SKM-1 treated with dmso at 0.1 percent for 144 hours (cell line): ENCODE measurements around the gene PTPRF.

ENCODE experiments used
- DNase-seq: peaks from one replicate; lab custom pipeline; 2025; ENCODE audit not compliant: unreplicated experiment; lab: John Stamatoyannopoulos, UW

Gene PTPRF

DNA sequence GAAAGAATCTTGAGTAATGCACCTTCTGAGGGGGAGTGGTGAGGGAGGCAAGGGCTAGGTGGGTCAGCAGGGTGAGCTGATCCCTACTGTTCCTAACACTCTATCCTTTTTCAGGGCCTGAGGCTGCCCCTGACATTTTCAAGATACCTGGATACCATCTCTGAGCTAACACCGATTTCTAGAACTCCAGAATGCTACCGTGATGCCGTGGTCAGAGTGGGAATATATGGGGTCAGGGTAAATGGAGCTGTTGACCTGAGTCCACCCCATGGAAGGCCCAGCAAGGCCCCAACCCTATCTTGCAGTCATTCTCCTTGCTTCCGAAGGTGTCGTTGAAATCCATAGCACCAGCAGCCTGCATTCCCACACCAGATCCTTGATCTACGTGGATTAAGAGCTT, 18.0 kb upstream of the PTPRF start:
- DNase-seq: no peak

DNA sequence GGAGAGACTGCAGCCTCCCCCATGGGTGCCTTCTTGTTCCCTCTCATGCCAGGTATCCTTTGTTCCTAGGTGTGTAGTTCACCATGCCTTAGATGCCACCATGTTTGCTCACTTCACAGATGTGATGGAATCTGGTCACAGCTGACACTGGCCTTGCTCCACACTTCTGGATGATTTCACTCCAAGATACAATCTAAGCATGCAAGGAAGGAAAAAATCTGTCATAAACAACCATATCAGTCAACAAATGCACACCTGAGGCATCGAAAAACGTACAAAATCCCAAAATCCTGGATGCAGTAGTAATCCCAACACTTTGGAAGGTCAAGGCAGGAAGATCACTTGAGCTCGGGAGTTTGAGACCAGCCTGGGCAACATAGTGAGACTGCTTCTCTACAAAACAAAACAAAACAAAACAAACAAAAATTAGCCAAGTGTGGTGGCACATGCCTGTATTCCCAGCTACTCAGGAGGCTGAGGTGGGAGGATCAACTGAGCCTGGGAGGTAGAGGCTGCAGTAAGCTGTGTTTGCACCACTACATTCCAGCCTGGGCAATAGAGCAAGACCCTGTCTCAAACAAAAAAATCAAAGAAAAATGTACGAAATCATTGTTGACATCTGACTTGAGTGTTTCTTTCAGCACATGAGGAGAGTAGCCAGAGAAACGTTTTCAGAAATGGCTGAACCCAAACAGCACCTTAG, 17.1 kb upstream of the PTPRF start:
- no peak for DNase-seq

DNA sequence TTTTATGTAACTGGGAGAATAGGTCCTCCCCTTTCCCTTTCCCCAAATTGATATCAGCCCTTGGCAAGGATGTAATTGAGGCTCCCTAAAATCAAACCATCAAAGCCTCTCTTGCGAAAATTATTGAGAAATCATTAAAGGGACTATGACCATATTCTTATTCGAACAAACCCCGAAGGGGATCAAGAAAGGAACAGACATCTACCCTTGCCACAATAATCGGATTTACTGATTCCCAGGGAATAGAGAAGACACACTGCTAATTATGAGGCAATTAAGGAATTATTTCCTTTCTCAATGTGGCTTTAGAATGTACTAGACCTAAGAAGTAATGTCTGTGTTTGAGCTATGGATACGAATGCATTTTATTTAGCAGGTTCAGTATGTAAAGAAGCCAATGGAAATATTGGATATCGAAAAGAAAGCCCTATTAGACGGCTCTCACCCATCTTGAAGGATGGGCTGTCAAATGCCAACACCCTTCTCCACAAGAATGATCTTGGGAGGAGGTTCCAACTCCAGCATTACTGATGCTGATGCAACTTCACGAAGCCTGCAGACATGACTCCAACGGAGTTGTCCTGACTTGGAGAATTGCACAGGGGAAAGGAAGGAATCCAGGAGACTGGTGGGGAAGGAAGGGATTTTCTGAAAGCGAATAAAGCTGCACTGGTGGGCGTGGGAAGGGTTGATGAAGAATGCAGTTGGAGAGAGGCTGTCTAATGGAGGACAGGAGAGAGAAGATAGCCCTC, 11.6 kb upstream of the PTPRF start:
- DNase-seq: no peak

DNA sequence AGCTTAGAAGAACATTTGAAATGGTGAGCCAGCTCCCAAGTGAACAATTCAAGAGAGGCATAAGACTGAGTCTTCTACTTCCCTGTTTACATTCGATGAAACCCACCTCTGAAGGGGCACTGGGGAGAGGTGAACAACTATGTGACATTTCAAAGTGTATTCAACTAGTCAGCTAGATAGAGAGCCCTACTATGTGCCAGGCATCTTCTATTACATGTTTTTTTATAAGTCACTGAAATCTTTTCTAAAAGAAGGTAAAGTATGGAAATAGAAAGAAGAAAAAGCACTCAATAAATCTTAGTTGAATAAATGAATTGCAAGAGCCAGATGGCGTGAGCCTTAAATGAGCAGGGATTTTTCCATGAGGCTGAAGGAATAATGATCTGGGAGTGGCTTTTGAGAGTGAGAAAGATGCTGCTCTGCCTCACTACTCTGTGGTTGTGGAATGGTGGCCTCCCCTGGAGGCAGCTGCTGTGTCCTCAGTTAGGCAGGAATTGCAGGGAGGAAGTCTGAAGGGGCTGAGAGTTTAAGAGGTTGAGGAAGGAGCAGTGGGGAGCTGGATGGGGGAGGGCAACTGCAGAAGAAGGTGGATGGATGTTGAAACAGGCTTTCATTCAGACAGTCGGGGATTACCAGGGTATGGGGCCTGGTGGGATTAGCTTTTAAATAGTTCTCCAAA, 10.4 kb upstream of the PTPRF start:
- DNase-seq: no peak

DNA sequence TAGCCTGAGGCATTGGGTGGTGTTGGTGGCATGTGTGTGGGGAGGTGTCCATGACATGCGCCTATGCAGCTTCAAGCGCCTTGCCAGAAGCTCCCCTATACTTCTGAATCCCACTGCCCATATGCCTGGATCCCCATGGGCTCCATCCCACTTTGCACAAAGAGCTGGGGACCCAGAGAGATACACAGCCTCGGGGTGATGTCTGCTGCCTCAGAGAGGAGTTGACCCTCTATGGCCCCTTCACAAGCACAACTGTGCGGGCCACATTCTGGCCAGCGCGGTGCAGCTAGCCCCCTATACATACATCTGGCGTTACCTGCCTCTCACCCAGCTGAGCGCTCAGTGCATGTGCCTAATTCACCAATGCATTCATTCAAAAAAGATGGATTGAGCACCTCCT, 9.6 kb upstream of the PTPRF start:
- DNase-seq: no peak

DNA sequence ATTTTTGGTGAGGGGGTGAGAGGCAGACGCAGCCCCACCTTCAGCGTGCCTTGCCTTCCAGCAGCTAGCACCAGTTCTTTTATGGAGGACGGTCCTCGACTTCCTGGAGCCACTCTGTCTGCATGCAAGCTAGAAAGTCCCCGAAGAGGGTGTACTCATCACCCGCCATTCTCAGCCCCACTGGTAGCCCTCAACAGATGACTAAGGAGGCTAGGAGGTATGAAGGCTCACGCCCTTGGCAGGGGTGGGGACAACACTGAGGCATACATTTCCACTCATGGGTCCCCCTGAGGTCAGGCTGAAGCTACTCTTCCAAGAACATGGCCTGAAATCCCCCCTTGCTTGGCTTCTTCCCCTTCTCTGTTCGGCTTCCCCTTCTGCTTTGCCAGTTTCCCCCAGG, 8.9 kb upstream of the PTPRF start:
- DNase-seq: no peak

DNA sequence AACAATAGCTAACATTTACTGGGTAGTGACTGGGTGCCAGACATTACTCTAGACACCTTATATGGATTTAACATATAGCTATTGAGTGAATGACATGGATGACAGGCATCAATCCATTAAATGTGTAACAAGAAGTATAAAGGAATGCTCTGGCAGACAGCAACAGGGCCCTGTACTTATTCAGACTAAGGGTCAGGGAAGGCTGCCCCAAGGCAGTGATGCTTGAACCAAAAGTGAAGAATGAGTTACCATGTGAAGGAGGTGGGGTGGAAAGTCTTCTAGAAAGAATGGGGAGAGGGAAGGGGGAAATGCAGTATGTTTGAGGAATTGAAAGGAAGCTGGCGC, 8.3 kb upstream of the PTPRF start:
- no peak for DNase-seq

DNA sequence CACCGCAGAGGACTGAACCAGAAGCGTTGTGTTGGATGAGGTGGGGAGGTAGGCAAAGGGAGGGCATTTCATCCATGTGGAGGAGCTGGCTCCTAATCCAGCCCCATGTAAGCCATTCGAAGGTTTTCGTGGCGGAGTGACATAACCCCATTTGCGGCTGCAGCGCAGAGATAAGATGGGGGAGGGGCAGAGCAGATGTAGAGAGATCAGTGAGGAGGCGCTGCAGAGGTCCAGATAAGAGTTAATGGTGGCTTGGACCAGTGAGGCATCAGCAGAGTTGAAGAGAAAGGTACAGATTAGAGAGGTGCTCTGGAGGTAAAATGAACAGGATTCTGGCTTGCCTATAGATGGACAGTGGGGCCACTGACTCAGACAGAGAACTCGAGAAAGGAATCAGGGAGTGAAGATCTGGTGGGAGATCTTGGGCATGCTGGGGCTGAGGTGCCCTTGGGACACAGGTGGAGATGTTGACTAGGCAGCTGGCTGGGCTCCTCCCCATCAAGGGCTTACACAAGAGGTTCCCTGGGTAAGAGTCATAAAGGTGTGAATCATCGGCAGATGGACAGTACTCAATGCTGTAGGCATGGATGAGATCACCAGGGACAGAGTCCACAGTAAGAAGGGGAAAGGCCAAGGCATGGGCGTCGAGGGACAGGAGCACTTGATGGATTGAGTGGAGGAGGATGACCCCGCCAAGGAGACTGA, 7.8 kb upstream of the PTPRF start:
- DNase-seq: no peak

DNA sequence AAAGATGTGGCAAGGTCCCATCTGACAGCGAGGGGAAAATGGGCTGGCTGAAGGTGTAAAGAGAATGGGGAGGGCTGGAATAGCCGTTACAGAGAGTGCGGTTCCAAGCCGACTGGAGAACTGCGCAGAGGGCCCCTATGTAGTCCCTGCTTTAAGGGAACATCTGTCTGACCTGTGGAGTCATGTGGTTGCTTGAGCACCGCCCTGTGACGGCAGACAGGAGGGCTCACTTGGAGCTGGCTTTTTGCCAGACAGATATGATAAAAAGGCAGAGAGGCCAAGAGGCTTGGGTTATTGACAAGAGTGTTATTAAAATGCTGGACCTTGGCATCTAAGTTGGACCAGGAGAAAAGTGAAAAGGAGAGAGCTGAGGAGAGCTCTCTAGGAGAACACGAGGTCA, 5.9 kb upstream of the PTPRF start:
- no peak for DNase-seq

DNA sequence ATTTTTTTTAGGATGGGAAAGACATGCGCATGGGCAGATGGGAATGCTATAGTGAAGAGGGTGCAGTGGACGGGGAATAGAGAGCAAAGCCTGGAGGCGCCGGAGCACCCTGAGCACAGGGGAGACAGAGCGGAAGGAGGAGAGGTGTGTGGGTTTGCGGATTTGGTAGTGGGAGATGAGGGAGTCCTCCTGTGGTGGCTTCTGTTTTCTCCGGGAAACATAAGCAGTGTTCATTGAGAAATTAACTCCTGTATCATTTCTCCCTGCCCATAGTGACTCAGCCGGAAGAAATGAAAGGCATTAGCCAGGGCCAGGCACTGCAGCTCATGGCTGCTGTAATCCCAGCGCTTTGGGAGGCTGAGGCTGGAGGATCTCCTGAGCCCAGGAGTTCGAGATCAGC, 4.7 kb upstream of the PTPRF start:
- DNase-seq: no peak

DNA sequence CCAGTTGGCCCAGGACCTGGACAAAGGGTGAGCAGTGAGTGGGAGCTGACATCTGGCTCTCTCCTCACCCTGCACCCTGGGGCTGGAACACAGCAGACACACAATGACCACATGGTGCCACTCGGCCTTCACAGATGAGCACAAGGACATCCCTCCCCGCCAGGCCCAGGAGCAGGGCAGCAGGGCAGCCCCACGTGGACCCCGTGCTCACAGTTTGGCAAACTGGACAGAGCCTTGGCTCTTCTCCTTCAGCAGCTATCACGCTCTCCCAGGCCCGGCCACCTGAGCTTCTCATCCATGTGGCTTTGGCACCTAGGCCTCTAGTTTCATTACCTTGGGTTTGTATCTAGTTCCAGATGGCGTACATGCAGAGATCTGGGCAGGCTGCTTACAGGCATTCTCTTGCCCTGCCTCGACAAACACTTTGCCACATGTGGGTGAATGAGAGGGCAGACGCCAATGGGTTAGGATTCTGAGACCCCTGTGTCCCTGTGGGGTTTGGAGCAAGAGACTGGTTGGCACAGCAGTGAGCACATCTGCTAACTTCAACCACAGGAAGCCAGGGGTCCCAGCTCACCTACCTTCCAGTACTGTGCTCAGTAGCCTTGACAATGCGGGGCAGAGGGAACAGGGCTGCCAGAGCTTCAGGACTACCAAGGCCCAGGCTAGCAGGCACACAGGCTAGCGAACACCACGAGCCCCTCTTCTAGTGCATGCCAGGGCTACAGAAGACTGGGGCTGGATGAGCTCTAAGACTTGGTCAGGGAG, 3.4 kb upstream of the PTPRF start:
- no peak for DNase-seq

DNA sequence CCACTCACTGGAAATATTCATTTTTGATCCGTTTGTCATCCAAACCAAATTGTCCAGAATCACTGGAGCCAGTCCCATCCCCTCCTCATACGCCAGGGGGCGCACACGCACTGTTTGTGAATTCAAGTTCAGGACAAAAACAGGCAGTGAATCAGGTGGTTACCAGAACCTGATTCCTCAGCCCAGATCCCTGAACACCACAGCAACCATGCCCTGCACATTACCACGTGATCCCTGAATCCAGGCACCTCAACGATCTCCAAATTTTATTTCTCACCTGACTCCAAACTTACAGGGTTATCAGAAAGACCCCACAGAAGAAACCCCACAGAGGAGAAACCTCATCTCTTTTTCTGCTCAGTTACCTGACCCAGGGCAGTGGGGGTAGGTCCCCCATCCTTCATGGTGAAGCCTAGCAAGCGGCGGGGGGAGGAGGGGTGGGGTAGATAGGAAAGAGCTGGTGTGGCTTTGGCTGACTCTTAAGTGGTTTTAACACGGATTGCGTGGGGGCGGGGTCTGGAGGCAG, 1.4 kb upstream of the PTPRF start:
- peak; percentile 70 for DNase-seq

DNA sequence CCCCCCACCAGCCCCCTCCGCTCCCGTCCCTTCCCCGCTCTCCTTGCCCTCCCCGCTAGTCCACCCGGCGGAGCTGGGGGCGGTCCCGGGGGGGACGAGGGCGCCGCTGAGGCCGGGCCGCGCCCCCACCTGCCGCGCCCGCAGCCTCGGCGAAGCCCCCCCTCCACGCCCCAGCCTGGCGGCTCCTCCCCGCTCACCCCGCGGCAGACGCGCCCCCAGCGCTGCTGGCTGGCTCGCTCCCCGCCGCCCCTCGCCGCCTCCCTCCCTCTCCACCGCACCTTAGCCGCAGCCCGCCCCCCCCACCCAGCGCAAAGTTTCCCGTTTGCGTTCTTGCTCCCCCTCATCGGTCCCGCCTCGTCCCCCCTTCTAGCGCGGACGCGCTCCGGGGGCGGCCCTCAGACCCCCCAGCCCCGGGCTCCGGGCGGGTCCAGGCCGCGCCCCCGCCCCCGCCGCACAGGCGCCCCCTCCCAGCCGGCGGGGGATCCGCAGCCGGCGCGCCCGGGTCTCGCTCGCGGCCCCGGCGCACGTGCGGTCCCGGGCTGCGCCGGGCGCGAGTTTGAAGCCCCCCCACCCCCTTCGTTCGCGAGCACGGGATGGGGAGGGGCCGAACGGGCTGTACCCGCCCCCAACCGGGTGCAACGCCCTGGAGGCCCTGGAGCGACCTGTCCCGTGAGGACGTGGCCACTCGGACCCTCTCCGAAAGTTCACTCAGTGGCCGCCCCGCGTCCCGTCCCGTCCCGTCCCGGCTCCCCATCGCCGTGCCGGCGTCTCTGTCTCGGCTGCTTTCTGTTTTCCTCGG, 623 bp downstream of the PTPRF start:
- no peak for DNase-seq

DNA sequence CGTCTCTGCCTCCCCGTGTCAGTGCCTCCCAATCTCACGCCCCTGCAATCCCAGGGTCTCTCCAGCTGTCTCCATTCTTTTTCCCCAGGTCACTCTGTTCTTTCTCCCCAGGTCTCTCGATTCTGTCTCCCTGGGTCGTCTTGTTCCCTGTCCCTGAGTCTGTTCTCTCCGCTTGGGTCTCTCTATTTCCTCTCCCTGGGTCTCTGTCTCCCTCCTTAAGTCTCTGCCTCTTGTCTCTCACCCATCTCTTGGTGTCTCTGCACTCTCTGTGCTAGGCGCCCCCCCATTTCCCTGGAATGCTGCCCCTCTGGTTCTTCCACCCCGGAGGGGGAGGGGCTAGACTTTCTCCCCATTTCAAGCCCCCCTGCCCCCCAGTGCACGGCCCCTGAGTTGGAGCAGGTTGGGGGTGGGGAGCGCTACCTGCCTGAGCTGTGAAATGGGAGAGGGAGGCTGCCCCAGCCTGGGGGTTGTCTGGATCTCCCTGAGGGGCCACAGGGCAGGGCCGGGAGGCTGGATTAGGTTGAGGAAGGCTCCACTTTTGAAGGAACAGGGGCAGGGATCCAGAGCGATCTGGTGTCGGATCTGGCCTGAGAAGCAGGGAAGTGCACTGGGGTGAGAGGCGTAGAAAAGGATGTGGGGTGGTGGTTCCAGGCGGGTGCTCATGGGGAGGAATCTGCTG, 1.4 kb downstream of the PTPRF start:
- DNase-seq: no peak

DNA sequence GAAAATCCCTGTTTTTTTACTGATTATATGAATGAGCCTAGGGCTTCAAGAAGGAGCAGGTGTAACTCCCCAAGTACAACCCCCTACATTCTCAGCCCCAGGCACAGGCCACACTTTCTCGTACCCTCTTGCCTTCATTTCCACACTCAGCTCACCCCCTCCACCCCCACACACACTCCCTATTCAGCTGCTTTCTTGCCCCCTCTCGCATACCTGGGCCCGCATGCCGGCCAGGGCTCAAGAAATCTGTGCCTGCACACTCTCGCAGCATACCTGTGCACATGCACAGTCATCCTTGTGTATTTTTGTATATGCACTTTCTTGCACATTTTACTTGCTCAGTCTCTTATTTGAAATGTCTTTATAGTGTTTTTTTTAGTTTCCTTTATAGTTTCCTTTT, 2.0 kb downstream of the PTPRF start:
- DNase-seq: no peak

DNA sequence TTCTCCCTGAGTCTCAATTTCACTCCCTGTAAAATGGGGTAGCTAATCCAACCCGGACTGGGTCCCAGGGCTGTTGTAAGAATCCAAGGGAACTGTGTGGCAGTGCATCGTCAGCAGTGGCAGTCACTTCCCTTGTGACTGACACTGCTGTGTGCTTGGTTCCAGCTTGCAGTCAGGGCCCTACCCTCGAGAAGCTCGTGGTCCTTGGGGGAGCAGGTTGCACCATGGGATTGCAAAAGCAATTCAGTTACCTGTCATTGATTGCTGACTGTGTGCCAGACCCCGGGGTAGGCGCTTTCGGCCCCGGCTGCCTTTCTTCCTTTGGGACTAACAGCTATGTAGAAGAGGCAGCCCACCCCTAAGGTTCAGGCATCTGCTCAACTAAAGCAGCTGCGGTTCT, 2.9 kb downstream of the PTPRF start:
- no peak for DNase-seq

DNA sequence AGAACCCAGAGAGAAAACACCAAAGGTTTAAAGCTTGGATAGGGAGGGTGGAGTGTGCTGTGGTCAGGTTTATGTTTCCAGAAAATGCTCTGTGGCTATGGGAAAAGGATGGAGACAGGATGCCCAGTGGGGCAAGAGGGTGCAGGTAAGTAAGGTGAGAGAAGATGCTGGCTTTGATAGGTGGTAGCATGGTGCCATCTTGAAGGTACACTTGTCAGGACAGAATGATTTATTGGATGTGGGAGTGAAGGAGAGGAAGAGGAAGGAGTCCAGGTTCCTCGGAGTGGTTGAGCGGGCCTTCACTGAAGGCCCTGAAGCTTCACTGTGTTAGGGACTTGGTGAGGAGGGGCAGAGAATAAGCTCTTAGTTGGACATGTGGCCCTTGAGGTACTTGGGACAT, 3.6 kb downstream of the PTPRF start:
- DNase-seq: no peak

DNA sequence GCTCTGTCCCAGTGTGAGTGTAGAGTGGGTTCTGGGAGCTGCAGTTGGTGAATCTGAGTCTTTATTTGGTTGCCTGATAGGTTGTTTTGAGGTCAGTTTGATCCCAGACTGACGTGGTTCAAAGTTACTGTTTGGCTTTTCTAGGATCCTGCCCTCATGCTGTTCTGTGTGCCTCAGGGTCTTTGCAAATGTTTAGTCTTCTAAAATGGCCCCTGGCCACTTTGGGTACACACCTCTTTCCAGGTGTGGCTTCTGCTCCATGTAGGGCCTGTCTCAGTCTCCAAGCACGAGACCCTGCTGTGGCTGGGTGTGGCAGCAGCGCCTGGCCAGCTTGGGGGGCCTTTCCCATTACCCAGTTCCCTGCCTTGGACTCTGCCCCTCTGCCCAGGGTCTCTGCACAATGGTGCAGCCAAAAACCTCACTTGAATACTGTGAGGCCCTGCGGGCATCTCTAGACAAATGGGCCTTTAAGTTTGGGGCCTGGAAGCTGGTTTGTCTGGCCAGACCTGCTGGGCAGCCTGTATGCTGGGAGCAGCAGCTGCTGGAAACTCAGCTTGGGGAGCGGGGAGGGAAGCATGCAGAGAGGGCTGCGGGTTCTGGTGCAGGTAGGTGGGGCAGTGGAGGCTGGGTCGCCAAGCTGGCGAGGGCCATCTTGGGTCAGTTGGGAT, 5.6 kb downstream of the PTPRF start:
- no peak for DNase-seq

DNA sequence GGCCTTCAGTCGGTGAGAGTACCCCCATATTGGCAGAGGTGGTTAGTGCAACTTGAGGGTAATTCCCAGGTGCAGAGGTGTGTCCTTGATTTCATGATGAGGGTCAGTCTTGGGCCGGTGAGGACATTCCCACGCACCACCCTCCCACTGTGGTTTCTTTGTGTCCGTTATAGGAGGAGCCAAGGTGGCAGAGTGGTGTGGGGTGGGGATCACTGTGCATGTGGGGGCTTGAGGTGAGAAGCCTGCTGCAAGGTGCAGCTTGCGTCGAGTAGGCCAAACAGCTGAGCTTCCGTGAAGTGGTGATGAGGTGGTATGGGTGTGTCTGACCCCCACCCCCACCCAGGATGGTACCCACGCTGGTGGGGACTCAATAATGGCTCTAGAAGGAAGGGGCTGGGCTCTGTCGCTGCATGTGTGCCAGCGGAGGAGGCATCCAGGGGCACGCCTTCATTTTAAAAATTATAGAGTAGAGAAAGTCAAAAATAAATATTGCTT, 6.2 kb downstream of the PTPRF start:
- DNase-seq: no peak
